GM18498 (cell line): ENCODE data around the gene LTBP1.
"Not testable (repeated sequence)": the region's sequence is repeated elsewhere in the genome, so short reads cannot be mapped to it uniquely, and the experiment has no call there.

Experiments used
- ATAC-seq: cut with Tn5 transposase; IDR thresholded peaks from one replicate; pipeline ENCODE4 v1.9.1; 2021; ENCODE audit warnings: mild to moderate bottlenecking, moderate library complexity; ENCODE audit not compliant: unreplicated experiment

The LTBP1 gene

DNA sequence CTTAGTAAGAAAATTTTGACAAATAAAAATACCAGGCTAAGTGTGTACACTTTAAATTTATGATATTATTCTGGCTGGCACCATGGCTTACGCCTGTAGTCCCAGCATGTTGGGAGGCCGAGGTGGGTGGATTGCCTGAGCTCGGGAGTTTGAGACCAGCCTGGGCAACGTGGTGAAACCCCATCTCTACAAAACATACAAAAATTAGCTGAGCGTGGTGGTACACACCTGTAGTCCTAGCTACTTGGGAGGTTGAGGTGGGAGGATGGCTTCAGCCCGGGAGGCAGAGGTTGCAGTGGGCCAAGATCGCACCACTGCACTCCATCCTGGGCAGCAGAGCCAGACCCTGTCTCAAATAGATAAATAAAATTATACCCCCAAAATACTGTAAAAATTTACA, 421.8 kb downstream of the LTBP1 start:
- ATAC-seq, result not testable (repeated sequence)

GRCh38 chr2:33369191-33369590, 422.4 kb downstream of the LTBP1 start:
- ATAC-seq, result no peak

DNA sequence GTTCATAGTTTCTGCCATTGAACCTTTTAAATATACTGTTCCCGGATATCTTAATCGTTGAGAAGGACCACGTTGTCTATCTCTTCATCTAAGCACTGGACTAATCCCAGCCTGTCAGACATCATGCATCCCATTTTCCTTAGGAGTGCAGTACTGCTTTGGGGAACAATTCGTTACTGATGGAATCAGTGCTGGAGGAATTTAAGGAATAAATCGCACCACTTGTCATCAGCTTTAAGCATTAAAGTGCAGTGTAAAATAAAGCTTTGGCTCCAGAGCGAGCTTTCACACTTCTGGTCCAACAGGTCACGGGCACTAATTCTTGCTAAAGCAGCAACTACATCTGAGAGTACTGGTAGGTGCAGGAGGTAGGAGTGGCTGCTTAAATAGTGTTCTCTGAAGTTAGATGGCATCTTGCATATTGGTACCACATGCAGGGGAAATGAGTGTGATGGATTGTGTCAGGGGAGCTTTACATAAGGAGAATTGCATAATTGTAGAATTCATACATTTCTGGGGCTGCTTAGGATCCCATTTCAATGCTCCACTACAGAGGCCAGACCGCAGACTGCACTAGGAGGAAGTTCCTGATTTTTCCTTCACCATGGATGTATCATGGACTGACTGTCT, 424.0 kb downstream of the LTBP1 start:
- no peak for ATAC-seq

- no peak for ATAC-seq
Observed at GRCh38 chr2:33371304-33372090, 424.7 kb downstream of the LTBP1 start.

- ATAC-seq, result peak; percentile 43
Observed at GRCh38 chr2:33372940-33373553, 426.3 kb downstream of the LTBP1 start.

GRCh38 chr2:33373986-33374385, 427.2 kb downstream of the LTBP1 start:
- no peak for ATAC-seq

- no peak for ATAC-seq
Observed at GRCh38 chr2:33375054-33375453, 428.3 kb downstream of the LTBP1 start.

DNA sequence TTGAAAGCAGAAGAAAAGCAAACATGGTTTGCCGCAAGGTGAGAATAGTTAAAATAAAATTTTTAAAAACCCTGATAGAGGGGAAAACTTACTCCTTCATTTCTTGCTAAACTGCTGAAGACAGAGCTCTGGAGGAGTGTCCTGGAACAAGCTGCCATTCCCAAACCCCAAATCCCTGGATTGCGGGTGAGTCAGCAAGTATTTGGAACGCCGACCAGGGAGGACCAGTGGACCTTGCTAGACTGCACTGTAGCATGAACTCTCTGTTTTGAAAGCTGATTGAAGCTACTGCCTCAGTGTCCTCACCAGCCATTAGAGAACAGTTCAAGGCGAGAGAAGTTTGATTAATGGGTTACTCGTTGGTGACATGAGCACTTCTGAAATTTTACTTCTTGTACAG, 430.3 kb downstream of the LTBP1 start:
- ATAC-seq, result no peak

GRCh38 chr2:33378556-33379210, 431.9 kb downstream of the LTBP1 start:
- ATAC-seq, result no peak

GRCh38 chr2:33380001-33380609, 433.4 kb downstream of the LTBP1 start:
- ATAC-seq, result no peak

DNA sequence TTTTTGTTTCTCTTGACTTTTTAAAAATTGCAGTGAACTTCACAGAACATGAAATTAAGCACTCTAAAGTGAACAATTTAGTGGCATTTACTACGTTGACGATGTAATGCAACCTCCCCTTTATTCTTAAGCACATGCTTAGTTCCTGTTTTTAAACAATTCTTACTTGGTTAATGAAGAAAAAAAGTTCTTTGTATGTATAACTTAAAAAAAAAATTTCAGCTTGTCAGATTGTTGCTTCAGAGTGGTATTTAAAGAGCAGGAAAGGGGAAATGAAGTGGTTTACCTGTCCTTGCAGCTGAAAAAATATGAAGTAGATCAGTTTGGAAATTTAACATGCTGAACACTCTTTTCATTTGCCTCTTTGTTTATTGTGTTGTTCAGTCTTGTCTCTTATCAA, 434.0 kb downstream of the LTBP1 start:
- no peak for ATAC-seq

DNA sequence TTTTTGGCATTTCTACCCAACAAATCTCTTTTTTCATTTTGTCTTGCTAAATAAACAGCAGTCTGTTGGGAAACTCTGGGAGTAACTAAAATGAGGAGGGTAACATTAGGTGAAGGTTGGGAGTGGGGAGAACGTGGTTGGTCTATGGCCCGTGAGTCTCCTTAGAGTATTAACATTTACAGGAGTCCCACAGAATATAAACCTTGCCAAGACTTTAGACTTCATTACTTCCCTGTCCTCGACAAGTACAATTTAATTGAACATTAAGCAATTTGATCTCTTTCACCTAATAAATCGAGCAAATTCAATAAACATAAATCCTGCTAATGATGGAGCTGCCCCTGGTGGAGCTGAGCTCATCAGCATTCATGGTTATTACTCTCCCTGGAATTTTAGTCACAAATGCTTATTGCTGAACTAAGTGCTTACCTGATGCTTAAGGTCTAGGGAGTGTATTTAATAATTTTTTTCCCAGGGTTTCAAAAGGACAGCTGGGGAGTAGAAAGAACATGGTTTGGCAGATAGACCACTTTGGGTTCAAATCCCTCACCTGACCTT, 434.6 kb downstream of the LTBP1 start:
- no peak for ATAC-seq

- ATAC-seq, result no peak
Observed at GRCh38 chr2:33383855-33384598, 437.3 kb downstream of the LTBP1 start.

DNA sequence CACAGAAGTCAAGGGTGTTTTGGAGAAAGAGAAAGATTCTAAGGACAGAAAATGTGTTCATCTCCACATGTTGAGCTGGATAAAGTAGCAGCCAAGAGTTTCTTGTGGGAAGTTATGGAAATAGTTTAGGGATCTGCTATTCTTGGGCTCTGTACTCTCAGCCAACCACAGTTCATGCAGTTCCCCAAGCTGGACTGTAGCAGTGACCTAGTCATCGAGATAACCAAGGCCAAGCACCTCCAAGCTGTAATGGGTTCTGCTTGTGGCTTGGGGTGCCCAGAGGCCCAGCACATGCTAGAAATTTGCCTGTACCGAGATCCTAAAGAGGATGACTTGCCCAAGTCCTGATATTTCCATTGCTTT, 437.8 kb downstream of the LTBP1 start:
- ATAC-seq, result no peak

GRCh38 chr2:33388996-33389395, 442.2 kb downstream of the LTBP1 start:
- ATAC-seq, result no peak

GRCh38 chr2:33389695-33390094, 442.9 kb downstream of the LTBP1 start:
- ATAC-seq, result not testable (repeated sequence)

DNA sequence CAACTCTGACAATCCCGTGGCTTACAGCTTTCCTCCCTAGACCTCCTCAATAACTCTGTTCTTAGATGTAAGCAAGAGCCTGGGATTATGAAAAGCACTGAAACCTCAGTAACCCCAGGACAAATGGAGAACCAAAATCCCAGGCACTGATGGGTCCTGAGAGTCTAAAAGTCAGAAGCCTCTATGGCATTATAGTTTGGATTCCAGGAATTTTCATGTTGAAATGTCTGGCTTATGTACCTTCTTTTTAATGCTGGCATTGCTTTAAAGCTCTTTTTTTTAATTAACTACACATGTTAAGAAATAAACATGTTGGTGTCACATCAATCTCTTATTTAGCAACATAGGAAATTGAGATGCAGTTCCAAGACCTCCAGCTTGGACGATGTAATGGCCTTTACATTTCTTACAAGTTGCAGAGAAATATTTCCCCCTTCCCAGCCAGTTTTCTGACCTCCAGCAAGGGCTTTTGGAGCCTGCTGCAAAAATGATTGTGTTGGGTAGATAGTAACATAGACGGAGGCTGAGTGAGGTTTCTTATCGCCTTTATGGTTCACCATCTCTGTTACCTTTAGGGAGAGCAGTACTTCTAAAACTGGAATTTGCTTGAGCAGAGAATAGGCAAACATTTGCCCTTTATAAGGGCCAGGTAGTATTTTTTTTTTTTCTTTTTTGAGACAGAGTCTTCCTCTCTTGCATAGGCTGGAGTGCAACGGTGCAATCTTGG, 444.9 kb downstream of the LTBP1 start:
- no peak for ATAC-seq

DNA sequence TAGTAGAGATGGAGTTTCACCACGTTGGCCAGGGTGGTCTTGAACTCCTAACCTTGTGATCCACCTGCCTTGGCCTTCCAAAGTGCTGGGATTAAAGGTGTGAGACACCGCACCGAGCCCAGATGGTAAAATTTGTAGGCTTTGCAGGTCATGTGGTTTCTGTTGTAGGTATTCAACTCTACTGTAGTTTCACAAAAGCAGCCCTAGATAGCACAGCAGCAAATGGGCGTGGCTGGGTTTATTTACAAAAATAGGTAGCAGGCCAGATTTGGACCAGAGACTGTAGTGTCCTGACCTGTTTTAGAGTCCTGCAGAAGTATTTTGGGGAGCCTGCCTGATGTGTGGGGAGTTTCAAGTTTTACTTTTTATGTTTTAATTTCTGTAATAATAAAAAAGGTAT, 445.6 kb downstream of the LTBP1 start:
- ATAC-seq, result no peak

- no peak for ATAC-seq
Observed at GRCh38 chr2:33395034-33395433, 448.3 kb downstream of the LTBP1 start.
